Loucy (cell line): ENCODE data around the gene KANSL1.
"Not testable (repeated sequence)": the region's sequence is repeated elsewhere in the genome, so short reads cannot be mapped to it uniquely, and the experiment has no call there.

Source experiments
- H2AFZ ChIP-seq: fragments of 200-600 bp; sonication (generic); 2 replicates; pipeline ENCODE4 v1.6.0; 2016; ENCODE audit warnings: antibody characterized with exemption, mild to moderate bottlenecking, low read length, moderate library complexity
- H3F3A ChIP-seq: fragments of 200-600 bp; 2 replicates; pipeline ENCODE4 v1.6.0; 2016; ENCODE audit warnings: antibody characterized with exemption, low read depth, mild to moderate bottlenecking
- H3K27me3 ChIP-seq: fragments of 200-600 bp; sonication (generic); 2 replicates; pipeline ENCODE4 v1.6.1; 2014; ENCODE audit warnings: low read length, mild to moderate bottlenecking; ENCODE audit not compliant: insufficient read depth, poor library complexity, severe bottlenecking
- H3K36me3 ChIP-seq: fragments of 200-600 bp; sonication (generic); 2 replicates; pipeline ENCODE4 v1.6.1; 2016; ENCODE audit warnings: low read length; ENCODE audit not compliant: insufficient read depth
- H3K4me1 ChIP-seq: fragments of 200-600 bp; sonication (generic); 2 replicates; pipeline ENCODE4 v1.5.1; 2014; ENCODE audit warnings: low read length, mild to moderate bottlenecking; ENCODE audit not compliant: insufficient read depth, poor library complexity, severe bottlenecking
- H3K4me2 ChIP-seq: fragments of 200-600 bp; sonication (generic); 2 replicates; pipeline ENCODE4 v1.6.0; 2014; ENCODE audit warnings: antibody characterized with exemption, low read length, low read depth, mild to moderate bottlenecking; ENCODE audit not compliant: poor library complexity, severe bottlenecking
- H3K4me3 ChIP-seq: fragments of 200-600 bp; sonication (generic); 2 replicates; pipeline ENCODE4 v1.5.1; 2014; ENCODE audit warnings: low read length, mild to moderate bottlenecking, mixed read lengths; ENCODE audit not compliant: poor library complexity, severe bottlenecking
- H3K79me2 ChIP-seq: fragments of 200-600 bp; sonication (generic); 2 replicates; pipeline ENCODE4 v1.6.1; 2014; ENCODE audit warnings: low read length; ENCODE audit not compliant: insufficient read depth
- H3K9ac ChIP-seq: fragments of 200-600 bp; sonication (generic); 2 replicates; pipeline ENCODE4 v1.6.0; 2014; ENCODE audit warnings: mild to moderate bottlenecking, low read depth, low read length, moderate library complexity; ENCODE audit not compliant: poor library complexity, severe bottlenecking
- H3K9me2 ChIP-seq: fragments of 200-600 bp; sonication (generic); replicated peaks from 2 replicates; pipeline ENCODE4 v1.6.1; 2016; ENCODE audit warnings: low read depth, low read length, mixed read lengths
- H3K9me3 ChIP-seq: fragments of 200-600 bp; sonication (generic); 2 replicates; pipeline ENCODE4 v1.6.1; 2014; ENCODE audit warnings: mild to moderate bottlenecking, antibody characterized with exemption, low read length, low read depth; ENCODE audit not compliant: insufficient read depth
- H4K20me1 ChIP-seq: fragments of 200-600 bp; sonication (generic); 2 replicates; pipeline ENCODE4 v1.6.0; 2014; ENCODE audit warnings: antibody characterized with exemption, low read length, mild to moderate bottlenecking; ENCODE audit not compliant: insufficient read depth, poor library complexity, severe bottlenecking
- CTCF ChIP-seq: fragments of 200-600 bp; sonication (generic); conservative IDR thresholded peaks from 2 replicates; pipeline ENCODE4 v1.5.1; 2014; ENCODE audit warnings: mild to moderate bottlenecking, antibody characterized with exemption, low read length
- EZH2phosphoT487 ChIP-seq: fragments of 200-600 bp; IDR thresholded peaks from 2 replicates; pipeline ENCODE4 v1.6.1; 2018; ENCODE audit warnings: antibody characterized with exemption, mild to moderate bottlenecking, moderate library complexity, borderline replicate concordance

KANSL1 gene

GRCh38 chr17:46108120-46108519, 85.1 kb downstream of the KANSL1 start:
- Histone ChIP-seq H3K9me3 (no peaks in the 10 kb centered on the region), H3K4me1 (peaks cover 25% of the 10 kb centered on the region), H3K9me2 (no peaks in the 10 kb centered on the region), H3K4me2 (no peak overlapping the region), H3K4me3 (no peak overlapping the region), H2AFZ (no peak overlapping the region), H3K27me3 (no peaks in the 10 kb centered on the region), H3F3A (no peaks in the 10 kb centered on the region), H3K79me2 (peaks cover 100% of the 10 kb centered on the region), H3K36me3 (peaks cover 5% of the 10 kb centered on the region; the same call in 1 of the 2 replicates), H3K9ac (no peak overlapping the region), H4K20me1 (peaks cover 97% of the 10 kb centered on the region)
- TF ChIP-seq CTCF (no peak), EZH2phosphoT487 (no peak)

- Histone ChIP-seq H3K9me3 (no peaks in the 10 kb centered on the region), H3K9me2 (no peaks in the 10 kb centered on the region), H3K36me3 (peaks cover 5% of the 10 kb centered on the region; the same call in 1 of the 2 replicates), H3K27me3 (no peaks in the 10 kb centered on the region), H3K4me3 (no peak overlapping the region), H4K20me1 (peaks cover 98% of the 10 kb centered on the region), H3F3A (no peaks in the 10 kb centered on the region), H2AFZ (no peak overlapping the region), H3K79me2 (peaks cover 100% of the 10 kb centered on the region), H3K9ac (no peak overlapping the region), H3K4me2 (no peak overlapping the region), H3K4me1 (peaks cover 25% of the 10 kb centered on the region)
- TF ChIP-seq EZH2phosphoT487 (no peak), CTCF (no peak)
These were observed 86.1 kb downstream of the KANSL1 start for GRCh38 chr17:46106966-46107644.

- peaks cover 95% of the 10 kb centered on the region for H4K20me1 ChIP-seq
- not testable (repeated sequence) for H3K36me3 ChIP-seq, H3K9ac ChIP-seq, H3F3A ChIP-seq, H3K4me1 ChIP-seq, H3K4me2 ChIP-seq, H3K9me2 ChIP-seq, H3K9me3 ChIP-seq, H3K27me3 ChIP-seq, H3K4me3 ChIP-seq, H2AFZ ChIP-seq
- peaks cover 99% of the 10 kb centered on the region for H3K79me2 ChIP-seq
These were observed 90.4 kb downstream of the KANSL1 start for GRCh38 chr17:46102806-46103205.

- H3K4me3 ChIP-seq, H3K9me3 ChIP-seq, H3K9ac ChIP-seq, H3K36me3 ChIP-seq, H3K27me3 ChIP-seq, H3K9me2 ChIP-seq, H2AFZ ChIP-seq, H3F3A ChIP-seq, H3K4me2 ChIP-seq, H3K4me1 ChIP-seq: not testable (repeated sequence)
- peaks cover 95% of the 10 kb centered on the region for H4K20me1 ChIP-seq
- H3K79me2 ChIP-seq, result peaks cover 99% of the 10 kb centered on the region
These were observed 91.2 kb downstream of the KANSL1 start for GRCh38 chr17:46101785-46102617.
